SK-N-MC (cell line): Measurements from ENCODE around the gene AIPL1.

Experiments
- EZH2 ChIP-seq: fragments of 200-600 bp; sonication (generic); IDR thresholded peaks from one replicate; pipeline ENCODE4 v1.6.1; 2017; ENCODE audit warnings: antibody characterized with exemption
- FOXP2 ChIP-seq: optimal IDR thresholded peaks from 2 replicates; pipeline ENCODE3; 2011; ENCODE audit warnings: mild to moderate bottlenecking, moderate library complexity; ENCODE audit not compliant: insufficient read depth; ENCODE audit errors: extremely low read length, control extremely low read depth
- POLR2AphosphoS5 ChIP-seq: IDR thresholded peaks from 2 replicates; pipeline ENCODE4 v1.6.1; 2012; ENCODE audit warnings: mild to moderate bottlenecking, low read depth, low read length, borderline replicate concordance

DNA sequence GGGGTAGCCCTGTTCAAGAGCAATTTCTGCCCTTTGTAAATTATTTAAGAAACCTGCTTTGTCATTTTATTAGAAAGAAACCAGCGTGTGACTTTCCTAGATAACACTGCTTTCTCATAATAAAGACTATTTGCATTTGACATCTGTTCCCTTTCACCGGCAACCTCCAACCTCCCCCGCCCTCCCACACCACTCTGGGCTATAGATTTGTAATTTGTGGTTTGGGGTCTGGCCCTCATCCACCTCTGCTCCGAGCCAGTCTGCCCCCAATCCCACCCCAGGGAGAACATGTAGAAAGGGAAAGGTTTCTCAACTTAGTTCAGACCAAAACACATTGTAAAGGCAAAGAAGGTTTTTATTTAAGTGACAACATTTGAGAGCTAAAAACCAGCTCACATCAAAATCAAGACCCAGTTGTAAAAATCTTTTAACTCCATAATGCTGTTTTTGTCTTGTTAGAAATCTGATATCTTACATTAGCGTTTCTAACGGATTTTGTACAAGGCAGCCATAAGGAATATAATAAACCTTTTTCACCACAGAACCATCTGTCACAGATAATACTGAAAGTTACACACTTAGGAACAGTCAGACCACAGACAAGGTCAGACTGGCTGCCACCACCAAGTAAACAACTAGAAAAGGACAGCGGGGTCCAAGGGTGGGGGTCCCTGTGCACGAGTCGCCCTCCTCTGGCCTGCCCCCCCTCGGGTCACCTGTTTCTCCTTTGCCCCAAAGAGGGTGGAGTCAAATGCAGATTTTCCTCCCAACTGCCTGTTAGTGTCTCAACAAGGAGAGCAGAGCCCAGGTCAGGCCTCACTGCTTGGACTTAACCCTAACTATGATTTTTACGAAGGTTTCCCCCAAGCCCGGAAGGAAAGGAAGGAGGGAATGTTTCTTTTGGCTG is 16.3 kb upstream of the AIPL1 start:
- TF ChIP-seq EZH2 (no peak), POLR2AphosphoS5 (no peak), FOXP2 (no peak)
